Stimulated activated CD4-positive, alpha-beta T cell treated with anti-CD3 and anti-CD28 coated beads, Interleukin-4, amount 100 ng/mL, for 48 hours (primary cell): Measurements from ENCODE around the gene AP5Z1.

Source experiments
- DNase-seq, 2 donors: peaks; one replicate each; pipeline ENCODE4 v3.0.0-alpha.2; 2020; ENCODE audit warnings: low read depth in 2 of 2

The AP5Z1 gene

GRCh38 chr7:4766666-4767519 is 8.5 kb upstream of the AP5Z1 start:
- no peak for DNase-seq

- DNase-seq, result no peak
These were observed 6.5 kb upstream of the AP5Z1 start for GRCh38 chr7:4768597-4769569.

DNA sequence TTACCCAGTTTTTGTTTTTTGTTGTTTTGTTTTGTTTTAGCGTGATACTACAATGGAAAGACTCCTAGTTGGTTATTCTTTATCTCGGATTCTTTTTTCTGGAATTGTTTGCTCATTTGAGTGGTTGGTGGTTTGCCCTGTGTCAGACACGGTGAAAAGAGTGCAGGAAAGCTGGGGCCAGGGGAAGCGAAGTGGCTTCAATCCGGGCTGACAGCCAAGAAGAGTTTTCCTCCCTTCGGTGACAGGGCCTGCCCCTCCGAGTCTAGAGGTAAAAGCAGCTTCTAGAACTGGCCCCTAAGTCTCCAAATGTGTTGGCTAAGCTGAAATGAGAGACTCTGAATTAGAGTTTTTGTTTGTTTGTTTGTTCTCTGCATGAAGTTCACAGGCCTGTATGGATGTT is 5.7 kb upstream of the AP5Z1 start:
- no peak for DNase-seq

GRCh38 chr7:4770886-4771285 is 4.5 kb upstream of the AP5Z1 start:
- DNase-seq, result no peak

DNA sequence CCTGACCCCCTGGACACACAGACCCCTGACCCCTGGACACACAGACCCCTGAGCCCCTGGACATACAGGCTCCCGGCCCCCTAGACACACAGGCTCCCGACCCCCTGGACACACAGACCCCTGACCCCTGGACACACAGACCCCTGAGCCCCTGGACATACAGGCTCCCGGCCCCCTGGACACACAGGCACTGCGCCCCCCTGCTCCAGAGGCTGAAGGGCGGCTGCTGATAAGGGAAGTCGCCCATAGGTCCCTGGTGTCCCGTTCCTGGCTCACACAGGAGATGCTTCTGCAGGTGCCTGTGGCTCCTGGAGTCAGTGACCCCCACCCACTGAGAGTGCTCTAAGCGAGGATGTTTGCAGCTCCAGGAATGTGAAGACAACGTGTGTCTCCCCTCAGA is 3.7 kb upstream of the AP5Z1 start:
- DNase-seq, result no peak

GRCh38 chr7:4772306-4772705 is 3.1 kb upstream of the AP5Z1 start:
- DNase-seq, result no peak

DNA sequence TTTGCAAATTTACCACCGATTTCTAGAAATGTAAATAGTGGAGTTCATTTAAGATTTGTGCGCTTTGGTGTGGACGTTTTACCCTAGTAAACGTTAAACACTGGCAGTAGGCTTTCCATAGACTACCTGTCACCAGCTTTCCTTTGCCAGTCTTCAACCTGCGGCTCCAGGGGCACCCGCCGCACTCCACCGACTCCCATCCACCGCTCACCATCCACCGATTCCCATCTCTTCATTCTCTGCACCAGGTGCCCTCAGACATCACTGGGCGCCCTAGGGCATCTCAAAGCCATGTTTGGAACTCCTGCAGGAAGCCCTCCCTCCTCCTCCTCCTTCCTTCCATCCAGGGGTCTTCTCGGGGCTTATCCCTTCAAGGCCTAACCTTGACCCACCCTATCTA is 1.4 kb upstream of the AP5Z1 start:
- DNase-seq, result no peak

GRCh38 chr7:4774658-4775249 is 669 bp upstream of the AP5Z1 start:
- DNase-seq, result peak in 1 of 2 donors; percentile 6

DNA sequence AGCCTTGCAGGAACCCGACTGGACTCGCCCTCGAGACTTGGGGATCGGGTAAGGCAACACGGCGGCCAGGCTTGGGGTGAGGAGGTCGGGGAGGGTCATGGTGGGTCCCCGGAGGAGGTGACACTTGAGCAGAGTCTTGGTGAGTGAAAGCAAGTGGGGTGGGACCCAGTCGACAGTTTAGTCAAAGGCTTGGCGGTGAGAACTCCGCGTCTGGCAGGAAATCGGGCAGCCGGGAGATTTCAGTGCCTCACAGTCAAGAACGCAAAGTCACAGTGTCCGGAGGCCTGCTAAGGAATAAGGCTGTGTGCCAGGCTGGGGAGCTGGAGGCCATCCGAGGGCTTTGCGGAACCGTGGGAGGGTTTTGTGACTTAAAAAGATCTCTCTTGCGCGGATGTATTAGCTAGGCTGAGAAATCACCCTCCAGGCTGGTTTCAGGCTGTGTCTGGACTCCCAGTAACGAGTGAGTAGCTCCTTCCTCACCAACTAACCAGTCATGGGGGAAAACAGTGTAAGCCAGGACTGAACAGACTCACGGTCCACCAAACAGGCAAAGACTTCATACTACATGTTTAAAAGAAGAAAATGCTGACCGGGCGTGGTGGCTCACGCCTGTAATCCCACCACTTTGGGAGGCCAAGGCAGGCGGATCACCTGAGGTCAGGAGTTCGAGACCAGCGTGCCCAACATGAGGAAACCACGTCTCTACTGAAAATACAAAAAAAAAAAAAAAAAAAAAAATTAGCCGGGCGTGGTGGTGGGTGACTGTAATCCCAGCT is 613 bp downstream of the AP5Z1 start:
- DNase-seq, result peak in 1 of 2 donors; percentile 19

DNA sequence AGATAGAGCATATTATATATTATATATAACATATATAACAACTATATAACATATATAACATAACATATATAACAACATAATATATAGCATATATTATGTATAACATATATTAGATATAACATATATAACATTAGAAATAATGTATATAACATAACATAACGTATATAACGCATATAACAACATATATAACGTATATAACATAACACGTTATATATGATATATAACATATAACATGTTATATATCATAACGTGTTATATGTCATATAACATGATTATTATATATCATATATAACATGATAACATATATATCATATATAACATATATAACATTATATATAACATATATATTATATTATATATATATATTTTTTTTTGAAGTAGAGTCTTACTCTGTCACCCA is 3.7 kb downstream of the AP5Z1 start:
- no peak for DNase-seq

DNA sequence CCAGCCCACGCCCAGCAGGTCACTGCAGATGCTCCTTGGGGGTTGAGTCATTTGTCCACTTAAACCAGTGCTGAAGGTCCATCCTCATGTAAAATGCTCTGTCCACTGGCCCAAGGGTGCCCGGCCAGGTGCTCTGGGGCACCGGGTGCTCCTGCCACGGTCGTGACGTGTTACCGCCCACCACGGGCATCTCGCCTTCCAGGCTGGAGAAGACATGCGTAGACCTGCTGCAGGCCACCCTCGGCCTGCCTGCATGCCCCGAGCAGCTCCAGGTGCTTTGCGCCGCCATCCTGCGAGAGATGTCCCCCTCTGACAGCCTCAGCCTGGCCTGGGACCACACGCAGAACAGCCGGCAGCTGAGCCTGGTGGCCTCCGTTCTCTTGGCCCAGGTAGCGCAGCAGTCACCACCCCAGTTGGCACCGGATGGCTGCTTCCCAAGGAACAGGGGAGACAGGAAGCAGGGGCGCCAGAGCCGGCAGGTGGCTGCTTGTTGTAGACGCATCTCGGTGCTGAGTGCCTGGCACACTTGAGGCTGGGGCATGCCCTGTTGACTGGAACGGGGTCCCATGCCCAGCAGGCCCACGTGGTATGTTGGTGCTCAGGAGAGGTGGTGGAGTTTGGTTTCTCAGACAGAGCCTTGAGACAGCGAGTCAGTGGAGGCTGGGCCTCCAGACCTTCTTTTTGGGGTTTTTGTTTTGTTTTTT is 6.1 kb downstream of the AP5Z1 start:
- no peak for DNase-seq

DNA sequence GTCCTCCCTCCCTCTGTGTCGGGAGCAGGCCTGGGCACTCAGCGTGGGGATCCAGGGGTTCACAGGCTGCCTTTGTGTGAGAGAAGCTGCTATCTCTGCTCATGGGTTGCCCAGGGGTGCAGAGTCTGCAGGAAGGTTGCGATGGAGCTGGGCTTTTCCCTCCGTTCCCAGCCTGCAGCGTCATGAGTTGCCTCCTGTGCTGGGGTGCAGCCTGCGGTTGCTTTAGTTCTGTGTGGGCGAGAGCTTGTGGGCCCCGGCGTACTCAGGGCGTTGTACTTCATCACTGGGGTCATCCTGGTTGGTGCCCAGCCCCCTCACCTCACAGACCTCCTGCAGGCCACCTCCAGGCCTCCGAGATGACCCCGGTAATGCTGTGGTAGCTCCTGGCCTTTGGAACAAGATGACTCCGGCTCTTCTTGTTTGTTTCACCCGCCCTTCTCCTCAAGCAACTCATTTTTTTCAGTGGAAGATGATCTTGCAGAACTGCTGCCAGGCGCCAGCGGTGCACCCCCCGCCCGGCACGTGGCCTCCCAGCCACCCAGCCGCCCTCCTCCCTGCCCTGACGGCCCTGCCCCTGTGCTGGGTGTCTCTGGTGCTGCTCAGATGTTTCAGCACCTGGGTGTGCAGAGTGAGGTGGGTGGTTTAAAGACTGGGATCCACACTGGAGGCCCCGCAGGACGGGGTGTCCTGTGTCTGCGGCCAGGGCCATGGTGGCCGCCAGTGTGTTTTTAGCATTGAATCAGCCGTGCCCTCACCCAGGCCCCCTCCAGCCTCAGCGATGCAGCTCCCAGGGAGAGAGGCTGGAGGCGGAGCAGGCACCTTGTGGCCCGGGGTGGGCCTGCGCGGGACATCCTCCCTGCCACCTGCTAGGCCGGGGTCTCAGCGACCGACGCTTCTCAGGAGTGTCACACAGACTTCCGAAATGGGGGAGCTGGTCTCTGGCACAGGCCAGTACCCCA is 7.2 kb downstream of the AP5Z1 start:
- DNase-seq, result no peak

DNA sequence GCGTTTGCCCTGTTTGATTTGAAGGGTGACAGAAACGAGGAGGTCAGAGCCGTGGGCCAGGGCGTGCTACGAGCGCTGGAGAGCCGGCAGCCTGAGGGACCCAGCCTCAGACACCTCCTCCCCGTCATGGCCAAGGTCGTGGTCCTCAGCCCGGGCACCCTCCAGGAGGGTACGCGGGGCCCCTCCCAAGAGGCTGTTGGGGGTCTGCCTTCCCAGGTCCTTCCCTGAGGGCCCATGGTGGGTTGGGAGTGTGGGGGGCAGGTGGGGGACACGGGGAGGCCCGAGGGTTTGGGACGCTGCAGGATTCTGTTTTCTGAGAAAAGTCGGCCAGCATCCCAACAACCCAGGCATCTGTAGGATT is 7.8 kb downstream of the AP5Z1 start:
- DNase-seq, result no peak

- DNase-seq, result no peak
These were observed 8.4 kb downstream of the AP5Z1 start for GRCh38 chr7:4783762-4784351.

GRCh38 chr7:4784799-4785198 is 9.4 kb downstream of the AP5Z1 start:
- no peak for DNase-seq

GRCh38 chr7:4785371-4785770 is 9.9 kb downstream of the AP5Z1 start:
- DNase-seq, result no peak

DNA sequence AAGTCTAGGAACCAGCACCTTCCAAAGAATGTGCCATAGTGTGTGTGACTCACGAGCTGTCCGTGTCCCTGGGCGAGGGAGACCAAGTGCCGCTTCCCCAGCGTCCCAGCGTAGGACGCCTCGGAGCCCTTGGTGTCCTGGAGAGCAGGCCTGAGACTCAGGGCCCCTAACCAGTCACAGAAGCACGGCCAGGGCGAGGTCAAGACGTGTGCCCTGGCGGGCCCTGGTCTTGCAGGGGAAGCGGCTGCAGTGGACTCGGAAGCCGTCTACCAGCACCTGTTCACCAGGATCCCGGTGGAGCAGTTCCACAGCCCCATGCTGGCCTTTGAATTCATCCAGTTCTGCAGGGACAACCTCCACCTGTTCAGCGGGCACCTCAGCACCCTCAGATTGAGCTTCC is 10.6 kb downstream of the AP5Z1 start:
- DNase-seq, result no peak

GRCh38 chr7:4787541-4787940 is 12.1 kb downstream of the AP5Z1 start:
- no peak for DNase-seq

DNA sequence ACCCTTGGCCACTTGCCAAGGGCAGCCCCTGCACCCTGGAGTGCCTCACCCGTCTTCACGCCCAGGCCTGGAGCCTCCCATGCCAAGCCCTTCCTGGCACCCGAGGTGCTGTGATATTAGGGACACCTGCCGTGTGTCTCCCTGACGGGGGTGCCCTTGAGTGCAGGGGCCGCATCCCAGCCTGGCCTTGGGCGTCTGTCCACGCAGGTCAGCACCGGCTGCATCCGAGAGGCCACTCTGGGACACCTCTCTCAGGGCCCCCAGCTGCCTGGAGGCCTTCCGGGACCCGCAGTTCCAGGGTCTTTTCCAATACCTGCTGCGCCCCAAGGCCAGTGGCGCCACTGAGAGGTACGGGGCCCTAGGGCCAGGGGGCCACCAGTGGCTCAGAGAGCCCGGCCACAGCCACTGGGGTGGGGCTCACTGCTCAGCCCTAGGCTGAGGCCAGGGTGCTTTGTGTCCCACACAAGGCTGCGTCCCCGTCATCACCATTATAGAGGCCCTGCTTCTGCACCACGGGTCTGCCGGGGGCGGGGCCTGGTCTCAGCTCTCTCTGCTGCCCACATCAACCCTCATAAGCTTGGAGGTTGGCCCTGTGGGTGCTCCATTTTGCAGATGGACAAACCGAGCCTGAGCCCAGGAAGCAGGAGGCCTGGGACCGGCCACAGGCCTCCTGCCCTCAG is 12.7 kb downstream of the AP5Z1 start:
- no peak for DNase-seq
